ENCODE results near the gene HDAC4.

HDAC4 gene

GRCh38 chr2:239157771-239158170, 243.0 kb downstream of the HDAC4 start:
- no peak overlapping the region for H3K4me3 ChIP-seq (ENCODE audit: low read depth, low read length)
- TF ChIP-seq, protein P1, sequence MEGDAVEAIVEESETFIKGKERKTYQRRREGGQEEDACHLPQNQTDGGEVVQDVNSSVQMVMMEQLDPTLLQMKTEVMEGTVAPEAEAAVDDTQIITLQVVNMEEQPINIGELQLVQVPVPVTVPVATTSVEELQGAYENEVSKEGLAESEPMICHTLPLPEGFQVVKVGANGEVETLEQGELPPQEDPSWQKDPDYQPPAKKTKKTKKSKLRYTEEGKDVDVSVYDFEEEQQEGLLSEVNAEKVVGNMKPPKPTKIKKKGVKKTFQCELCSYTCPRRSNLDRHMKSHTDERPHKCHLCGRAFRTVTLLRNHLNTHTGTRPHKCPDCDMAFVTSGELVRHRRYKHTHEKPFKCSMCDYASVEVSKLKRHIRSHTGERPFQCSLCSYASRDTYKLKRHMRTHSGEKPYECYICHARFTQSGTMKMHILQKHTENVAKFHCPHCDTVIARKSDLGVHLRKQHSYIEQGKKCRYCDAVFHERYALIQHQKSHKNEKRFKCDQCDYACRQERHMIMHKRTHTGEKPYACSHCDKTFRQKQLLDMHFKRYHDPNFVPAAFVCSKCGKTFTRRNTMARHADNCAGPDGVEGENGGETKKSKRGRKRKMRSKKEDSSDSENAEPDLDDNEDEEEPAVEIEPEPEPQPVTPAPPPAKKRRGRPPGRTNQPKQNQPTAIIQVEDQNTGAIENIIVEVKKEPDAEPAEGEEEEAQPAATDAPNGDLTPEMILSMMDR (IDR thresholded peaks at IDR 0.05; ENCODE audit: insufficient read depth, low read depth, low read length, missing control alignments): no peak
- peak; percentile 45 for DNase-seq (ENCODE audit: low read depth)

- no peak for DNase-seq (ENCODE audit: low read depth)
- TF ChIP-seq, protein P1 (IDR thresholded peaks at IDR 0.05; ENCODE audit: insufficient read depth, low read depth, low read length, missing control alignments): no peak
- H3K4me3 ChIP-seq (ENCODE audit: low read depth, low read length): no peak overlapping the region
Observed at GRCh38 chr2:239157269-239157668, 243.6 kb downstream of the HDAC4 start.

- no peak for DNase-seq (ENCODE audit: low read depth)
- TF ChIP-seq, protein P1 (IDR thresholded peaks at IDR 0.05; ENCODE audit: insufficient read depth, low read depth, low read length, missing control alignments): no peak
Observed at GRCh38 chr2:239156516-239157265, 244.1 kb downstream of the HDAC4 start.

DNA sequence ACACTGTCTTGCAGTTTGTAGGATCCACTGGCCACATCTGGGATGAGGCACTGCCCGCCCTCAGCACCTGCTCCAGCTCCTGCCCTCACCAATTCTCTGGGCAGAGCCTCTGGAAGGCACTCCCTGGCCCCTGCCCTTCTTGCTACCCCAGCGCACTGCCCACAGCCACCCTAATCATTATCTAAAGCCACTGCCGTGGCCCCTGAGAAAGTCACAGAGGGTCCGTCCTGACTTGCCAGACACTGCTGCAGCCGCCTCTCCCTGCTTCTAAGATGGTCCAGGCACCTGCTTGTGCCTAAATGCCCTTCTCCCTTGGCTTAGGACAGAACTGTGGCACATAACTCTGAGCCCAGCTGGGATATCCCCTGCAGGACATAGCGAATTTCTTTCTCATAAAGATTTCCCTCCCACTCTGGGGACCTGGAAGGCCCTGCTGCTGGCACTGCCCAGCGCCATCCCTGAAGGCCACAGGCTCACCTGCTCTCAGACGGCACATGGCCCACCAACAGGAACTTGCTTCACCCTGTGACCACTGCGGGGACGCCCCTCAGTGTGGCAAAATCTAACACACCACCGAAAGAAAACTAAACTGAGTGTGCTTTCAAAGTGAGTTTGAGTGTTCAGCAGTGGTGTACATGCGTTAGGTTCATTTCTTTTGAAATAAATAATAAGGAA, 244.9 kb downstream of the HDAC4 start:
- TF ChIP-seq, protein P1 (IDR thresholded peaks at IDR 0.05; ENCODE audit: insufficient read depth, low read depth, low read length, missing control alignments): no peak
- no peak for DNase-seq (ENCODE audit: low read depth)

More at GRCh38 chr2:239156516-239157265, 244.1 kb downstream of the HDAC4 start:
- no peak overlapping the region for H3K4me3 ChIP-seq (ENCODE audit: low read depth, low read length)

GRCh38 chr2:239154971-239155805, 245.6 kb downstream of the HDAC4 start:
- no peak overlapping the region for H3K4me3 ChIP-seq (ENCODE audit: low read depth, low read length)
- no peak for DNase-seq (ENCODE audit: low read depth)
- TF ChIP-seq, protein P1 (IDR thresholded peaks at IDR 0.05; ENCODE audit: insufficient read depth, low read depth, low read length, missing control alignments): no peak

More for the DNA sequence above, 244.9 kb downstream of the HDAC4 start:
- H3K4me3 ChIP-seq (ENCODE audit: low read depth, low read length): no peak overlapping the region

DNA sequence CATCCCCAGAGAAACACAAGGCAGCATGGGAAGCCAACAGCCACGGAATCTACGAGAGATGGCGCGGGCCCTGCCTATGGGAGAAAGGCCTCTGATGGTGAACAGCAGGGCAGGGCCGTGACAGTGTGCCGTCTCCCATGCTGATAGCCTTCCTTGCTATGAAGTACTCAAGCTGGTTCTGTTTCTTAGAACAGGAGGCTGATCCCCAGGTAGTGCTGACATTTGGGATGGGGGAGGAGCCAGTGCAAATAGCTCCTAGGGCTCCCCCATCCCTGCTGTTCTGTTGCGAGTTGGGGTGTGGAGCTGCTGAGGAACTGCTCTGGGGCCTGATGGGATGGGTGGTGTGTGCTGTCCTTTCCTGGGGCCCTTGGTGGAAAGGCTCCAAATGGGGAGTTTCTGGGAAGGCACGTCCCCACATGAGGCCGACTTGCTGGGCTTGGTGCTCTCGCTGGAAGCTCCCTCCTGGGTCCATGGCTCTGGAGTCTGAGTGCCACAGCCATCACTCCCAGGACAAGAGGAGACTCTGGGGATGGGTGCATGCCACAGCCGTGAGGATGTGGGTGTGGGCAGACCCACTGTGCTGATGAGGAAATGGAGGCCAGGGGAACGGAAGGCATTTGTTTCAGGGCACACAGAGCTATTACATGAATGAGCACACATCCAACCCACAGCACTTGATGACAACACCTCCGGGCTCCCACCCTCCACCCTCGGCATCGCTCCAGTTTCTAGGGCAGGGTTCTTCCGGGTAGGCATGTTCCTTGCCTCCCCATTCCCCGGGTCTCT, 246.8 kb downstream of the HDAC4 start:
- no peak overlapping the region for H3K4me3 ChIP-seq (ENCODE audit: low read depth, low read length)
- no peak for DNase-seq (ENCODE audit: low read depth)
- TF ChIP-seq, protein P1 (IDR thresholded peaks at IDR 0.05; ENCODE audit: insufficient read depth, low read depth, low read length, missing control alignments): no peak

All from GM12865 (cell line).